HG03460 (cell line): ENCODE data around the gene EPS15.
"Not testable (repeated sequence)": the region's sequence is repeated elsewhere in the genome, so short reads cannot be mapped to it uniquely, and the experiment has no call there.

Experiments used
- ATAC-seq: cut with Tn5 transposase; IDR thresholded peaks from one replicate; pipeline ENCODE4 v1.9.1; 2021; ENCODE audit not compliant: unreplicated experiment

Gene EPS15

DNA sequence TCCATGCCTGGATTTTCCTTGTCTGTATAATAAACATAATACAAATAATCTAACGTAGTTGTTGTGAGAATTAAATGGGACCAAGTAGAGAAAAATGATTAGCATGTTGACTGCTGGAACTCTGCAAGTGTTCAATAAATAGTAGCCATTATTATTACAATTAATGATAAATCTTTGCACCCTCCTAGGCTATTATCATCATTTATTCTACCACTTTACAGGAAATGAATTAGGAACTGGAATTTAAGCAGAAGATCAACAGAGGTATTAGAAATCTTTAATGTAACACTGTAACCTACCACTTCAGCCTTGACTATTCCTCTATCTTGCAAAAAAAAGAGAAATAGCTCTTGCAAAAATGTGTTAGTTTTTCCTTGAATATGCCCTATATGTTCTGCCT is 126.8 kb downstream of the EPS15 start:
- ATAC-seq = no peak

DNA sequence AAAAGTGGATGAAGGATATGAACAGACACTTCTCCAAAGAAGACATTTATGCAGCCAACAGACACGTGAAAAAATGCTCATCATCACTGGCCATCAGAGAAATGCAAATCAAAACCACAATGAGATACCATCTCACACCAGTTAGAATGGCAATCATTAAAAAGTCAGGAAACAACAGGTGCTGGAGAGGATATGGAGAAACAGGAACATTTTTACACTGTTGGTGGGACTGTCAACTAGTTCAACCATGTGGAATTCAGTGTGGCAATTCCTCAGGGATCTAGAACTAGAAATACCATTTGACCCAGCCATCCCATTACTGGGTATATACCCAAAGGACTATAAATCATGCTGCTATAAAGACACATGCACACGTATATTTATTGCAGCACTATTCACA is 128.4 kb downstream of the EPS15 start:
- ATAC-seq = not testable (repeated sequence)

DNA sequence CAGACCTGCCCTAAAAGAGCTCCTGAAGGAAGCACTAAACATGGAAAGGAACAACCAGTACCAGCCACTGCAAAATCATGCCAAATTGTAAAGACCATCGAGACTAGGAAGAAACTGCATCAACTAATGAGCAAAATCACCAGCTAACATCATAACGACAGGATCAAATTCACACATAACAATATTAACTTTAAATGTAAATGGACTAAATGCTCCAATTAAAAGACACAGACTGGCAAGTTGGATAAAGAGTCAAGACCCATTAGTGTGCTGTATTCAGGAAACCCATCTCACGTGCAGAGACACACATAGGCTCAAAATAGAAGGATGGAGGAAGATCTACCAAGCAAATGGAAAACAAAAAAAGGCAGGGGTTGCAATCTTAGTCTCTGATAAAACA is 131.8 kb downstream of the EPS15 start:
- ATAC-seq = not testable (repeated sequence)

DNA sequence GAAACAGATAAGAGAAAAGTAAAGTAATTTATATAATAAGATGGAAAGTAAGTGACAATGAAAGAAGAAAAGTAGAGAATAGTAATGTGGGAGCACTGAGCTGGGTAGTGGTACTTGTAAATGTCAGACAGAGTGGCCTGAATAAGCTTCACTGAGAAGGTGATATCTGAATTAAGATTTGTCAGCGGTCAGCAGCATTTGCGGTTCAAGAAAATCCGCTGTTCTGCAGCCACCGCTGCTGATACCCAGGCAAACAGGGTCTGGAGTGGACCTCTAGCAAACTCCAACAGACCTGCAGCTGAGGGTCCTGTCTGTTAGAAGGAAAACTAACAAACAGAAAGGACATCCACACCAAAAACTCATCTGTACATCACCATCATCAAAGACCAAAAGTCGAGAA is 132.8 kb downstream of the EPS15 start:
- ATAC-seq = not testable (repeated sequence)

DNA sequence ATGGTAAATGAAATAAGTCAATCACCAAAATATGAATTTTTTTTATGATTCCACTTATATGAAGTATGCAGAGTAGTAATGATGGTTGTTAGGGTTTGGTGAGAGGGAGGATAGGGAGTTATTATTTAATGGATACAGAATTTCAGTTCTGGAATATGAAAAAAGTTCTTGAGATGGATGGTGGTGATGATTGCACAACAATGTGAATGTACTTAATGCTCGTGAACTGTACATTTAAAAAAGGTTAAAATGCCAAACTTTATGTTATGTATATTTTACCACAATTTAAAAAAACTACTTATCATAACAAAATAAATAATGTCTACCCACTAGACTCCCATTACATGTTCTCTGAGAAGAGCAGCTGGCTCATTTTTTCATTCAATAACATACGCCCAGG is 133.3 kb downstream of the EPS15 start:
- ATAC-seq = no peak

DNA sequence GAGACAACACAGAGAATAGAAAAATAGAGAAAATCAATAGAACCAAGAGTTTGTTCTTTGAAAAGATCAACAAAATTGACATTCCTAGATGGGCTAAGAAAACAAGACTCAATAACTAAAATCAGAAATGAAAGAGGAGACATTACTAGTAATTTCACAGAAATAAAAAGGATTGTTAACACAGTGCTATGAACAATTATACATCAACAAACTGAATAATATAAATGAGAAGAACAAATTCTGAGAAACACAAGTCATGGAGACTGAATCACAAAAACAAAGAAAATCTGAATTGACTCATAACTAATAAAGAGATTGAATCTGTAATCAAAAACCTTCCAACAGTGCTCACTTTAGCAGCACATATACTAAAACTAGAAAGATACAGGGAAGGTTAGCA is 137.1 kb downstream of the EPS15 start:
- no peak for ATAC-seq

DNA sequence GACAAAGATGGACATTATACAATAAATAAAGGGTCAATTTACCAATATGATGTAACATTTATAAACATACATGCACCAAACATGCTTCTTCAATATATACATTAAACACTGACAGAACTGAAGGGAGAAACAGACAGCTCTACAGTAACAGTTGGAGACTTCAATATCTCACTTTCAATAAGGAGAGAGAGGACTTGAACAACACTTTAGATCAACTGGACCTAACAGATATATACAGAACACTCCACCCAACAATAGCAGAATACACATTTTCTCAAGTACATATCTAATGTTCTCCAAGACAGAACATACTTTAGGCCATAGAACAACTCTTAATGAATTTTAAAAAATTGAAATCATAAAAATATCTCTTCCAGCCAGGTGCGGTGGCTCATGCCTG is 138.1 kb downstream of the EPS15 start:
- no peak for ATAC-seq

DNA sequence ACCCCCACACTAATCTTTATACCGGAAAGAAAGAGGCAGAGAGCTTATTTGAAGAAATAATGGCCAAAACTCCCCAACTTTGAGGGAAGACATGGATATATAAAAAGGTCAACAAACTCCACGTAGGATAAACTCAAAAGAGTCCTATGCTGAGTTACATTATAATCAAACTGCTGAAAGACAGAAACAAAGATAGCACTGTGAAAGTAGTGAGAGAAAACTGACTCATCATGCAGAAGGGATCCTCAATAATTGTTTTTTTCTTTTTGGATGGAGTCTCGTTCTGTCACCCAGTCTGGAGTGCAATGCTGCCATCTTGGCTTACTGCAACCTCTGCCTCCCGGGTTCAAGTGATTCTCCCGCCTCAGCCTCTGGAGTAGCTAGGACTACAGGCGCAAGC is 140.2 kb downstream of the EPS15 start:
- ATAC-seq = no peak

DNA sequence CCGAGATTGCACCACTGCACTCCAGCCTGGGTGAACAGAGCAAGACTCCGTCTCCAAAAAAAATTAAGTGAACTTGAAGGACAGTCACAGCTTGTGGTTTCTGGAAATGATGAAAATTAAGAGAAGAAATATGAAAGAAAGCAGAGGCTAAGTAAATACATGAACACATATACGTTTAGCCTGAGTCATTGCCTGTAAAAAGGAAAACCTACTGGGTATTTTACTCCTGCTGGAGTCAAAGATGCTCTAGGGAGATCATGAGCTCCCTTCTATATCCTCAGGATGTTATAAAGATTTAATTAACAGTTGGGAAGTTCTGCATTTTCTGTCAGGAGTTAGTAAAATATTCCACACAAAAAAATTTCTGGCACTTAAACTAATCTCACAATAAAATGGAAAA is 145.2 kb downstream of the EPS15 start:
- ATAC-seq = no peak

DNA sequence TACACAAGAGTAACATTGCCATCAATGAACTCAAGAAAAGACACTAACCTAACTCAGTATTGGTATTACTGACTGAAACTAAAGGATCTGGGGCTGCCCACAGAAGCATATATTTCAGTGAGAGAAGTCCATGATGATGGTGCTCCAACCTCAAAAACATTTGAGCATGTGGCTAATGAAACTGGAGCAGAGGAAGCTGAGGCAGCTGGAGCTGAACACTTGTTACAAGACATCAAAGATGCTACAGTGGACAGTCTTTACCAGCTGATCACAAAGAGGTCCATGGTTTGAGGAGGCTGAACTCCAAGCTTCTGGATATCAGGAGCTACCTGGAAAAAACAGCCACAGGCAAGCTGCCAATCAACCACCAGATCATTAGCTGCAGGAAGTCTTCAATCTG is 146.5 kb downstream of the EPS15 start:
- no peak for ATAC-seq

DNA sequence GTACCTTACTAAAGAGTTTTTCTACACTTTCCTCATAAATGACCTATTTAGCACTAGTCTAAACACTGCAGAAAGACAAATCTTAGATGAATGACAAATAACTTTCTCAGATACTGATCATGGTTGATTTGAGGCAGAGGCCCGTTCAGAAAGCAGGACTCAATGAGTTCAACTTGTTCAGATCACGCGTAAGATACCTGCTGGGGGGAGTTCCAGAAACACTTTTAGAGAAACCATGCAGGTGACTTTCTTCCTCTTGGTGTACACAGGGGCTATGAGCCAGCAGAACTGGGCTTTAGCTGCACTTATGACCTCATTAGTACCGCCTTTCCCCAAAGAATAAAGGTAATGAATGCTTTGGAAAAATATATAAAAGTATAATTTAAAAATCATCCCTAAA is 149.9 kb downstream of the EPS15 start:
- no peak for ATAC-seq

DNA sequence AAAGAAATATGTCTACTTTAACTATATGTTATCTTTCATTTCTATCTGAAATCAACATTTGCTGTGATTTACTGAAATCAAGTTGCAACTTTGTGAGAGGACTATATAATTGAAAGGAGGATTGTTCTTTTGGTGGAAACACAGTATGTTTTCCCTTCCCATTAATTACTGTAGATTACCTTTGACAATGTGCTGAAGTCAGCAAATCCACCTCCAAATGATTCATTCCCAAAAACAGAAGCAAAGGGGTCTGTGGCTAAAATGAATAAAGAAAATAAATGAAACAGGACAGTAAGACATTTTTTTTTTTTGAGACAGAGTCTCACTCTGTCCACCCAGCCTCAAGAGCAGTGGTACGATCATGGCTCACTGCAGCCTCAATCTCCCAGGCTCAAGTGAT is 153.3 kb downstream of the EPS15 start:
- no peak for ATAC-seq

DNA sequence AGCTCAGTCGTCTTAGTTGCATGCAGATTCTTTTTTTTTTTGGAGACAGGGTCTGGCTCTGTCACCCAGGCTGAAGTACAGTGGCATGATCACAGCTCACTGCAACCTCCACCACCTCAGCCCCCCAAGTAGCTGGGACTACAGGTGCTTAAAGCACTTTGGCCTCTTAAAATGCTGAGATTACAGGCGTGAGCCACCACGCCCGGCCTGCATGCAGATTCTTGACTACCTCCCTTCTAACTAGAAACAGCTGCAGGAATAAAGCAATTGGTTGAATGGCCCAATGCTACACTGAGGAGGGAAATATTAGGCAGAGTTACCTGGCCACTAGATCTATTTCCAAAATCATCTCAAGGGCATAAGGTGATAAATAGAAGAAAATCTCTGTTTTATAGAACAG is 159.2 kb downstream of the EPS15 start:
- no peak for ATAC-seq

DNA sequence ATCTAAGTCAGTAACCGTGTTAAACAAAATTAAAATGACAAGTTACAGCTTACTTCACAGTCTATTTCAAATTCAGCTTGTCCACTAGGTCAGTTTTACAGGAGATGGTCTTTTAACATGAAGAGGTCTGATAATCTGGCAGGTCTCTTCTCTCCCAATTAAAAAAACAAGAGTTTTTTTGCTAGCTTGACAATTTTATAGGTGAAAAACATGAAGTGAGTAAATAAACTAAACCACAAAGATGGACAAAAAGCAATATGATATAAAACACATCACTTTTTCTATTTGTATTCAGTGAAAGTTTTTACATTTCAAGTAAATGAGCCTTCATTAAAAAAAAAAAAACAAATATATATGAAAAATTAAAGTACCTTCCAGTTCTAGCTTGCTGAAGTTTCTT is 163.7 kb downstream of the EPS15 start:
- ATAC-seq = no peak

DNA sequence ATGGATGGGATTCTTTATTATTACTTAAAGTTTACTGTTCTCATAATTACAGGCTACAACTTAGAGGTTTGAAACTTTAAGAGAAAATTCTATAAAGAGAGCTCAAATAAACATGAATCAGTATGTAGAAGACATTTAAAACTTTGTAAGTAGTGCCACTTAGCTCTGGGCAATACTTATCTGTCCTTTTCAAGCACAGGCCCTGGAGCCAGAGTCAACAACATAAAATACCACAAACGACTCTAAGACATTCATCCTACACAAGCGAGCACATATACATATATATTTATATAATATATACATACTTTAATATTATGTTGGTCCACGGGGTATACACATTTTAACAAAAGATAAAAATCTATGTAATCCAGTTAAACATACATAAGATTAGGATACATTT is 164.7 kb downstream of the EPS15 start:
- ATAC-seq = no peak

DNA sequence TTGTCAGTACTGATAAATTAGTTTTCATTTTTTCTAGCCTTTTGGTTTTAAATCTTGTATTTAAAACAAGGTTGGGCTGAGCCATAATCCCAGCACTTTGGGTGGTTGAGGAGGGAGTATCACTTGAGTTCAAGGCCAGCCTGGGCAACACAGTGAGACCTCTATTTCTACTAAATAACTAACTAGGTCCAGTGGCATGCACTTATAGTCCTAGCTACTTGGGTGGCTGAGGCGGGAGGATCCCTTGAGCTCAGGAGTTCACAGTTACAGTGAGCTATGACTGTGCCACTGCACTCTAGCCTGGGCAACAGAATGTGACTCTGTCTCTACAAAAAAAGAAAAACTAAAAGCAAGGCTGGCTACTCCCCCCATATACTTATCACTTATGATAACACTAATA is 167.2 kb downstream of the EPS15 start:
- ATAC-seq = no peak

DNA sequence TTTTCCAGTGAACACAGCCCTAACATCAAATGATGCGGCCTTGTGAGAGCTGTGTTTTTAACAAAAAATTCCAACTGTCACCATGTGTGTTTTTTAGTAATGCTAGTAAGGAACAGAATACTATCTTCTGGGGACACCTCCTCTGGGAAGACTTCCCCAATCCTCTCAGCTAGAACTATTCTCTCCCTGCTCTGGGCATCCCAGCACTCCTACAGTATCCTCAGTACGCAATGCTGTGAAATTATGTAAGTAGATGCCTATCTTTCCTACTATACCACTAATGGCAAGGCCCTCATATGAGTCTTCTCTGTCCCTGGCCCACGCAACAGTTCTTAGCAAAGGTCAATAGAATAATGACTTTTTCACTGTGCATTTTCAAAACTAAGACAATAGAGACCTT is 169.2 kb downstream of the EPS15 start:
- no peak for ATAC-seq

DNA sequence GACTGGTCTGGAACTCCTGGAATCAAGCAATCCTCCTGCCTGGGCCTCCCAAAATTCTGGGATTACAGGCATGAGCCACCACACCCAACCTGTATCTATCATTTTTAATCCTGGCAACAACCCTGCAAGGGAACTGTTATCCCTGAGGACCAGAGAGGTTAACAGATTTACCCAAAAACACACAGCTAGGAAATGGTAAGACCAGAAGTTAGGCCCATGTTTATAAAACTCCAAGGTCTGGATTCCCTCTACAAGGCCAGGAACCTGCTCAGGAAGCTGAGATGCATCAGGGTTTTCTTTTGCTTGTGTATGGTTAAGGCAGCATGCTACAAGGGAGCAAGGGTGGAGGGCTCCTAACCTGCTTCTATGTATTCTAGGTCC is 170.9 kb downstream of the EPS15 start:
- ATAC-seq = no peak

DNA sequence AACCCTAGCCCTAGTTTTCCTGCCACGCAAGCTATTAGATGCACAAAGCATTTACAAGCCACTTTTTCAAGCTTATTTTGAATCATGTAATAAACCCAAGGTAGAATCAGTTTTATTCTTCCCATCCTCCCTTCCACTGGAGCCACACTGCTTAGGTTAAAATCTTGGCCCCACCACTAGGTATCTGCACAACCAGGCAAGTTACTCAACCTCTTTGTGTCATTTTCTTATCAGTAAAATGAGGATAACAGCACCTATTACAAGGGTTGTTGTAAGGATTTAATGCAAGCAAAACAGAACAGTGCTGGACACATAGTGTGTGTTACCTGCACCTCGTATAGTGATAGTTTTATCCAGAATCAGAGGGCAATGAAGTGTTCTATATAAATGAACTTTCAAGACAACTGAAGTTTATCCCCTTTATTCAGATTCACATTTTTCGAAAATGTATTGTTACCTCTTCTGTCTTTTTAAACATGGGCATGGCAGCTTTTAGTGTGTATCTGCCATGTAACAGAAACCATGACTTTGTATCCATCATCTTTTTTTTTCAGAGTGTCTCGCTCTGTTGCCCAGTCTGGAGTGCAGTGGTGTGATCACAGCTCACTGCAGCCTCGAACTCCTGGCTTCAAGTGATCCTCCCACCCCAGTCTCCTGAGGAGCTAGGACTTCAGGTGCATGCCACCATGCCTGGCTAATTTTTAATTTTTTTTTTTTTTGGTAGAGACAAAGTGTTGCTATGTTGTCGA is 171.5 kb downstream of the EPS15 start:
- ATAC-seq = no peak

DNA sequence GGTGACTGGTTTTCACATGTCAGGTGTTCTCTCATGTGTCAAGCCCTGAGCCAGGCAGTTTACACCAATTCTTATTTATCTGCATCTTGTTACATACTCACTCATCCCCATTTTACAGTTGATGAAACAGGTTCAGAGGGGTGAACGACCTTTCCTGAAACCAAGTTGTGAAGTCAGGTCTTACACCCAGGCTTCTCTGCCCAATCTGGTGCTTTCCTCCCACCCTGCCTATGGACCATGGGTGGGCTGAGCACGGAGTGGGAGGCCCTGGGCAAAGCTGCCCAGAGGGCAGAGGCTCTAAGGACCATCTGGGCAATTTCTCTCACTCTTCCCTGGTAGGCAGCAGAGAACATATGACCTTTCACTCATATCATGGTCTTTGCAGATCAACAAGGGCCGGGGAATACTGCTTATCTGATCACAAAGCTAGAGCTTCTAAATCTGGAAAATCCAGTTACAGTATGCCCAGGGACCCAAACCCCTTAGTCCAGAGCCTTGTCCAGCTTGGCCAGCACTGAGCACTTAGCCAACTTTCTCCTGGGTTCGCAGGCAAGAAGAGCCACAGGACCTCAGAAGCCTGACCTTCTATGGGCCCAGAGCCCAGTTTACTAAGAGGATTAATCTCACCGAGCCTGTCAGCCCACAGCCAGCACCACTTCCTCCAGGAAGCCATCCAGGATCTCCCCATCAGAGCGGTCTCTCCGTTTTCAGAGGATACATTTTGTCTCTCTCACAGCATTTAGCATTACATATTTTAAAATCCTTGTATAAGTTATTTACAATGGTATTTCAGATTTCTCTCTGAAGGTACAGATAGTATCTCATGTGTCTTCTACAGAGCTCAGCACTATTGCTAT is 172.8 kb downstream of the EPS15 start:
- ATAC-seq = no peak

DNA sequence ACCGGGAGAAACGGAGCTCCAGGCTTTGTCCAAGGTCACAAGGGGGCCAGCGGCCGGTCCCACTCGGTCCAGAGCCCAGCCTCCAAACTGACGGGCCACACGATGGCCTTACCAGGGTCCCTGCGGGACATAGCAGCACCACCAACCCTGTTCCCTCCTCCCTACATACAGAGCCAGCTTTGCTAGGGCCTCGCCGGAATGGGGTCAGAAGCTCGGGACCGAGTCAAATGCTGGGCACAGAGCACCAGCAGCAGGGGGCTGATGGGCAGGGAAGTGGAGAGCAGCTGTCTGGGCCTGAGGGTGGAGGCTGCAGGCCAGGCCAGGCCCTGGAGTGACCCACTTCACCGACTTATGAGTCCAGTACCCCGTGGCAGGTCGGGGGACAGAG is 173.8 kb downstream of the EPS15 start:
- no peak for ATAC-seq

DNA sequence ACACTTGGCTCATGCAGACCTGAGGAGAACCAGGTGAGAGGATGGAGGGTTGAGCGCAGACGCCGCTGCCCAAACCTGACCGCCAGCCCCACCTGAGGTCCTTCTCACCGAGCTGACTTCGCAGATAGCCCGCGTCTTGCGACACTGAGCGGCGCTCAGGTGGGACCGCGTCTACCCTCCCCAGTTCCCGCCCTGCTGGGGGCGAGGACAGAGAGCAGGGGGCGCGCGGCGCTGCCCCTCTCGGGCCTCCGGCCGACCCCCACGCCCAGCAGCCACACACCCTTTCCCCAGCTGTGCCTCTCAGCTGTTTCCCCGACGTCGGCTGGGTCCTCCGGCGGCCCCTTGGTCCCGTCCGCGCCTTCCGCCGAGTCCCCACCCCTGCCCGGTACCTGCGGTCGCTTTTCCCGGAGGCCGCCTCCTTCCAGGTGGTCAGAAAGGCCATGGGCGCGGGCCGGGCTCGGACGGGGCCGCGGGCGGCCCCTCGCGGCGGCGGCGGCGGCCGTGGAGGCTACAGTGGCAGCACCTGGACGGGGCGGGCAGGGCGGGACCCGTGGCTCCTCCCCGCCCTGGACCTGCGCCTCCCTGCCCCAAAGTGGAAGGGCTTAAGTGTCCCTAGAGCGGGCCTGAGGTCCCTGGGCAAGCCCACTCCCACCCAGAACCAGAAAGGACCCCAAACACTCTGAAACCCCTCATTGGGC is 174.3 kb downstream of the EPS15 start:
- no peak for ATAC-seq
